ENCODE results near the gene SPTBN1.

Gene SPTBN1

GRCh38 chr2:54582987-54583386 is 126.9 kb downstream of the SPTBN1 start:
- H3K27ac Mint-ChIP-seq = peak overlapping the region; percentile 98
- H3K27me3 Mint-ChIP-seq = no peaks in the 10 kb centered on the region
- peaks cover 95% of the 10 kb centered on the region for H3K4me1 Mint-ChIP-seq
- H3K36me3 Mint-ChIP-seq = no peaks in the 10 kb centered on the region
- H3K9me3 Mint-ChIP-seq = no peaks in the 10 kb centered on the region
- peak overlapping the region; percentile 84 for H3K4me3 Mint-ChIP-seq

- Mint-ChIP-seq H3K4me3 (no peak overlapping the region), H3K4me1 (peaks cover 95% of the 10 kb centered on the region), H3K27ac (peak overlapping the region; percentile 96), H3K9me3 (no peaks in the 10 kb centered on the region), H3K36me3 (no peaks in the 10 kb centered on the region), H3K27me3 (no peaks in the 10 kb centered on the region)
These were observed 128.5 kb downstream of the SPTBN1 start for GRCh38 chr2:54584598-54584997.

- Mint-ChIP-seq H3K4me3 (peak overlapping the region; percentile 83), H3K9me3 (no peaks in the 10 kb centered on the region), H3K36me3 (no peaks in the 10 kb centered on the region), H3K27ac (peak overlapping the region; percentile 96), H3K27me3 (no peaks in the 10 kb centered on the region), H3K4me1 (peaks cover 93% of the 10 kb centered on the region)
These were observed 129.1 kb downstream of the SPTBN1 start for GRCh38 chr2:54585136-54585733.

- Mint-ChIP-seq H3K27me3 (no peaks in the 10 kb centered on the region), H3K36me3 (no peaks in the 10 kb centered on the region), H3K4me3 (peak overlapping the region; percentile 83), H3K4me1 (peaks cover 97% of the 10 kb centered on the region), H3K9me3 (no peaks in the 10 kb centered on the region), H3K27ac (peak overlapping the region; percentile 96)
These were observed 129.9 kb downstream of the SPTBN1 start for GRCh38 chr2:54586062-54586461.

GRCh38 chr2:54586494-54586893 is 130.4 kb downstream of the SPTBN1 start:
- Mint-ChIP-seq H3K36me3 (no peaks in the 10 kb centered on the region), H3K27ac (peak overlapping the region; percentile 92), H3K4me3 (peak overlapping the region; percentile 76), H3K27me3 (no peaks in the 10 kb centered on the region), H3K9me3 (no peaks in the 10 kb centered on the region), H3K4me1 (peaks cover 97% of the 10 kb centered on the region)

- Mint-ChIP-seq H3K4me1 (peaks cover 96% of the 10 kb centered on the region), H3K36me3 (no peaks in the 10 kb centered on the region), H3K4me3 (peak overlapping the region; percentile 76)
These were observed 131.3 kb downstream of the SPTBN1 start for GRCh38 chr2:54587171-54588016.

GRCh38 chr2:54588244-54588899 is 132.2 kb downstream of the SPTBN1 start:
- Mint-ChIP-seq H3K27ac (peak overlapping the region; percentile 92), H3K9me3 (no peaks in the 10 kb centered on the region), H3K4me1 (peaks cover 96% of the 10 kb centered on the region), H3K27me3 (no peaks in the 10 kb centered on the region), H3K4me3 (peak overlapping the region; percentile 60), H3K36me3 (no peaks in the 10 kb centered on the region)

More at GRCh38 chr2:54587171-54588016, 131.3 kb downstream of the SPTBN1 start:
- peak overlapping the region; percentile 92 for H3K27ac Mint-ChIP-seq
- H3K9me3 Mint-ChIP-seq = no peaks in the 10 kb centered on the region
- no peaks in the 10 kb centered on the region for H3K27me3 Mint-ChIP-seq

GRCh38 chr2:54589038-54589339 is 132.9 kb downstream of the SPTBN1 start:
- peak overlapping the region; percentile 70 for H3K4me3 Mint-ChIP-seq
- no peaks in the 10 kb centered on the region for H3K27me3 Mint-ChIP-seq
- no peaks in the 10 kb centered on the region for H3K36me3 Mint-ChIP-seq
- peaks cover 94% of the 10 kb centered on the region for H3K4me1 Mint-ChIP-seq
- H3K9me3 Mint-ChIP-seq = no peaks in the 10 kb centered on the region
- H3K27ac Mint-ChIP-seq = peak overlapping the region; percentile 93

- Mint-ChIP-seq H3K27ac (peak overlapping the region; percentile 98), H3K9me3 (no peaks in the 10 kb centered on the region), H3K27me3 (no peaks in the 10 kb centered on the region), H3K4me3 (peak overlapping the region; percentile 70), H3K36me3 (no peaks in the 10 kb centered on the region), H3K4me1 (peaks cover 94% of the 10 kb centered on the region)
These were observed 133.5 kb downstream of the SPTBN1 start for GRCh38 chr2:54589340-54590215.

GRCh38 chr2:54590216-54591120 is 134.3 kb downstream of the SPTBN1 start:
- H3K4me3 Mint-ChIP-seq = peak overlapping the region; percentile 61
- peaks cover 94% of the 10 kb centered on the region for H3K4me1 Mint-ChIP-seq
- H3K27me3 Mint-ChIP-seq = no peaks in the 10 kb centered on the region
- peak overlapping the region; percentile 98 for H3K27ac Mint-ChIP-seq
- no peaks in the 10 kb centered on the region for H3K9me3 Mint-ChIP-seq
- H3K36me3 Mint-ChIP-seq = no peaks in the 10 kb centered on the region

- Mint-ChIP-seq H3K9me3 (no peaks in the 10 kb centered on the region), H3K4me1 (peaks cover 95% of the 10 kb centered on the region), H3K27ac (peak overlapping the region; percentile 98), H3K27me3 (no peaks in the 10 kb centered on the region), H3K4me3 (peak overlapping the region; percentile 61), H3K36me3 (peaks cover 2% of the 10 kb centered on the region)
These were observed 135.4 kb downstream of the SPTBN1 start for GRCh38 chr2:54591551-54591950.

GRCh38 chr2:54593249-54593648 is 137.1 kb downstream of the SPTBN1 start:
- Mint-ChIP-seq H3K4me1 (peaks cover 95% of the 10 kb centered on the region), H3K27ac (peak overlapping the region; percentile 96)

GRCh38 chr2:54594048-54594447 is 137.9 kb downstream of the SPTBN1 start:
- Mint-ChIP-seq H3K27ac (peak overlapping the region; percentile 56), H3K27me3 (no peaks in the 10 kb centered on the region), H3K4me3 (no peak overlapping the region), H3K4me1 (peaks cover 95% of the 10 kb centered on the region), H3K36me3 (peaks cover 4% of the 10 kb centered on the region), H3K9me3 (no peaks in the 10 kb centered on the region)

More at GRCh38 chr2:54593249-54593648, 137.1 kb downstream of the SPTBN1 start:
- no peaks in the 10 kb centered on the region for H3K9me3 Mint-ChIP-seq
- H3K4me3 Mint-ChIP-seq = no peak overlapping the region
- H3K27me3 Mint-ChIP-seq = no peaks in the 10 kb centered on the region
- H3K36me3 Mint-ChIP-seq = peaks cover 2% of the 10 kb centered on the region

- Mint-ChIP-seq H3K4me1 (peaks cover 97% of the 10 kb centered on the region), H3K27me3 (no peaks in the 10 kb centered on the region), H3K4me3 (peak overlapping the region; percentile 84), H3K9me3 (no peaks in the 10 kb centered on the region), H3K27ac (peak overlapping the region; percentile 97), H3K36me3 (peaks cover 7% of the 10 kb centered on the region)
These were observed 139.2 kb downstream of the SPTBN1 start for GRCh38 chr2:54595161-54595803.
